ENCODE data around the gene TLCD3B.

TLCD3B gene

DNA sequence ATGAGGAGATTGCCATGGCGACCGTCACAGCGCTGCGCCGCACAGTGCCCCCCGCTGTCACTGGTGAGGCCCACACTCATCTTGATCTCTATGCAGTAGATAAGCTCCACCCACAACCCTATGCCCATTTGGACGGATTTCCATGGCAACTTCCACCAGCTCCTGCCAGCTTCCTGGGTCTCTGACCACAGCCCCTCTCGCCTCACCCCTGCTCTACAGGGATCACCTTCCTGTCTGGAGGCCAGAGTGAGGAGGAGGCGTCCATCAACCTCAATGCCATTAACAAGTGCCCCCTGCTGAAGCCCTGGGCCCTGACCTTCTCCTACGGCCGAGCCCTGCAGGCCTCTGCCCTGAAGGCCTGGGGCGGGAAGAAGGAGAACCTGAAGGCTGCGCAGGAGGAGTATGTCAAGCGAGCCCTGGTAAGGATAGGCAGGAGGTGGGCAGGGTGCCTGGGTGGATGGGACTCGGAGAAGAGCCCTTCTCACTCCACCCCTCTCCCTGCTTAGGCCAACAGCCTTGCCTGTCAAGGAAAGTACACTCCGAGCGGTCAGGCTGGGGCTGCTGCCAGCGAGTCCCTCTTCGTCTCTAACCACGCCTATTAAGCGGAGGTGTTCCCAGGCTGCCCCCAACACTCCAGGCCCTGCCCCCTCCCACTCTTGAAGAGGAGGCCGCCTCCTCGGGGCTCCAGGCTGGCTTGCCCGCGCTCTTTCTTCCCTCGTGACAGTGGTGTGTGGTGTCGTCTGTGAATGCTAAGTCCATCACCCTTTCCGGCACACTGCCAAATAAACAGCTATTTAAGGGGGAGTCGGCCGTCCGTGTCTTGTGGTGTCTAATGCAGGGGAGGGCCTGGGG lies 38.8 kb upstream of the TLCD3B start:
- TF ChIP-seq, protein P1, sequence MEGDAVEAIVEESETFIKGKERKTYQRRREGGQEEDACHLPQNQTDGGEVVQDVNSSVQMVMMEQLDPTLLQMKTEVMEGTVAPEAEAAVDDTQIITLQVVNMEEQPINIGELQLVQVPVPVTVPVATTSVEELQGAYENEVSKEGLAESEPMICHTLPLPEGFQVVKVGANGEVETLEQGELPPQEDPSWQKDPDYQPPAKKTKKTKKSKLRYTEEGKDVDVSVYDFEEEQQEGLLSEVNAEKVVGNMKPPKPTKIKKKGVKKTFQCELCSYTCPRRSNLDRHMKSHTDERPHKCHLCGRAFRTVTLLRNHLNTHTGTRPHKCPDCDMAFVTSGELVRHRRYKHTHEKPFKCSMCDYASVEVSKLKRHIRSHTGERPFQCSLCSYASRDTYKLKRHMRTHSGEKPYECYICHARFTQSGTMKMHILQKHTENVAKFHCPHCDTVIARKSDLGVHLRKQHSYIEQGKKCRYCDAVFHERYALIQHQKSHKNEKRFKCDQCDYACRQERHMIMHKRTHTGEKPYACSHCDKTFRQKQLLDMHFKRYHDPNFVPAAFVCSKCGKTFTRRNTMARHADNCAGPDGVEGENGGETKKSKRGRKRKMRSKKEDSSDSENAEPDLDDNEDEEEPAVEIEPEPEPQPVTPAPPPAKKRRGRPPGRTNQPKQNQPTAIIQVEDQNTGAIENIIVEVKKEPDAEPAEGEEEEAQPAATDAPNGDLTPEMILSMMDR (IDR thresholded peaks at IDR 0.05), result no peak

DNA sequence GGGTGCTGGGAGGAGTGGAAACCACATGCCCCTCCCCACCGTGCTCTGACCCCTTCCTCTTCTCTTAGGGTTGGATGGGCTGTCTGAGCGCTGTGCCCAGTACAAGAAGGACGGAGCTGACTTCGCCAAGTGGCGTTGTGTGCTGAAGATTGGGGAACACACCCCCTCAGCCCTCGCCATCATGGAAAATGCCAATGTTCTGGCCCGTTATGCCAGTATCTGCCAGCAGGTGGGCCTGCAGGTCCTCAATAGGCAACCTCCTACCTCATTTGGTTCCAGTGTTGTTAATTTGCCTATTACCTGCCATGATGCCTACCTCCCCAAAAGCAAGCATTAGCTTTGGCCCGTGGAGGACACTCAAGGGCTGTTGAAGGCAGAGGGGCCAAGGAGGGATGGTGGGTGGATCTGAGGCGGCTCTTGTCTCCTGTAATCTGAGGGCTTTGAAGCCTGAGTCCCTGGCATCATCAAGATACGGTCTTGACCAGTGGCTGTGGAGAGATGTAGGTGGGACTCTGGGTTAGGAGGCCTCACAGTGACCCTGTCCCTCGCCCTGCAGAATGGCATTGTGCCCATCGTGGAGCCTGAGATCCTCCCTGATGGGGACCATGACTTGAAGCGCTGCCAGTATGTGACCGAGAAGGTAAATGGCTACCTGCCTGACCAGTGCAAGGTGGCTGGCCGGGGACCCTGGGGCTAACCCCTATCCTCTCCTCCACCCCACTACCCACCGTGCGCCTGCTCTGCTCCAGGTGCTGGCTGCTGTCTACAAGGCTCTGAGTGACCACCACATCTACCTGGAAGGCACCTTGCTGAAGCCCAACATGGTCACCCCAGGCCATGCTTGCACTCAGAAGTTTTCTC lies 37.9 kb upstream of the TLCD3B start:
- TF ChIP-seq, protein P1 (IDR thresholded peaks at IDR 0.05), result peak; percentile 54; the same call in 1 of the 2 replicates

DNA sequence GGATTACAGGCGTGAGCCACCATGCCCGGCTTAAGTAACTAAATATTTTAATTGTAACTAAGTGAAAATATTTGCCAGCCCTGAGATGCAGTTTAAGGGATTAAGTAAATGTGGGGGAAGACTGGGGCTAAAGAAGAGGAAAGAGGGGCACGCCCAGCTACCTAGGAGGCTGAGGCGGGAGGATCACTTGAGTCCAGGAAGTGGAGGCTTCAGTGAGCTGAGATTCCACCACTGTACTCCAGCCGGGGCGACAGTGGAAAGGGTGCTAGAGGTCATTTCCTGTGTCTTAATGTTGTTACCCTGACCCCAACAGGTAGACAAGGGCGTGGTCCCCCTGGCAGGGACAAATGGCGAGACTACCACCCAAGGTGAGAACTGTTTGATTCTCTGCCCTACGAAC lies 37.3 kb upstream of the TLCD3B start:
- TF ChIP-seq, protein P1 (IDR thresholded peaks at IDR 0.05), result no peak

DNA sequence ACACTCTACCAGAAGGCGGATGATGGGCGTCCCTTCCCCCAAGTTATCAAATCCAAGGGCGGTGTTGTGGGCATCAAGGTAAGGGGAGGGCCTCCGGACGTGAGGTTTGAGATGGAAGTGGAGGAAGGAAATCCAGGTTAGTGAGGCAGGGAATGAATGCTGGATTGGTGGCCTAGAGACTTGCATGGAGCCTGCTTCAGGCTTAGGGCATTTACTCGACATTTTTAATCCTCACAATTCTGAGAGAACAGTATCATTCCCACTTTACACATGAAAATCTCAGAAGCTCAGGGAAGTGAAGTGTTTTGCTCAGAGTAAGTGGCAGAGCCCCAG lies 36.5 kb upstream of the TLCD3B start:
- TF ChIP-seq, protein P1 (IDR thresholded peaks at IDR 0.05), result no peak

DNA sequence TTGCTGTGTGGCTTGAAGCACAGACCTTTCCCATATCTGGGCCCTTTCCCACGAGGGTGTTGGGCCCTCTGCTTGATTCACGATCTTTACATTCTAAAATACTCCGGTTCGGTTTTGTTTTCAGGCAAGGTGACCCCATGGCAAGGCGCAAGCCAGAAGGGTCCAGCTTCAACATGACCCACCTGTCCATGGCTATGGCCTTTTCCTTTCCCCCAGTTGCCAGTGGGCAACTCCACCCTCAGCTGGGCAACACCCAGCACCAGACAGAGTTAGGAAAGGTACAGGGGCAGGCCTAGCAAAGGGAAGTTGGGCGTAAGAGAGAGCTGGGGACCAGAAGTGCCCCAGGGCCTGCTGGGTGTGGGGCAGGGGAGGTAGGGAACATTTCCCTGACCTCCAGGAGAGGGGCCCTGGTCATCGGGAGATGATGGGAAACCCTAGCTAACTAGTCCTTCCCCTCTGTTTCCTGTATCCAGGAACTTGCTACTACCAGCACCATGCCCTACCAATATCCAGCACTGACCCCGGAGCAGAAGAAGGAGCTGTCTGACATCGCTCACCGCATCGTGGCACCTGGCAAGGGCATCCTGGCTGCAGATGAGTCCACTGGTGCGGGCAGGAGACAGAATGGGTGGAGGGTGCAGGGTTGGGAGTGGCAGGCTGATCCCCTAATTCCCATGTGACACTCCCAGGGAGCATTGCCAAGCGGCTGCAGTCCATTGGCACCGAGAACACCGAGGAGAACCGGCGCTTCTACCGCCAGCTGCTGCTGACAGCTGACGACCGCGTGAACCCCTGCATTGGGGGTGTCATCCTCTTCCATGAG lies 35.9 kb upstream of the TLCD3B start:
- TF ChIP-seq, protein P1 (IDR thresholded peaks at IDR 0.05), result no peak

DNA sequence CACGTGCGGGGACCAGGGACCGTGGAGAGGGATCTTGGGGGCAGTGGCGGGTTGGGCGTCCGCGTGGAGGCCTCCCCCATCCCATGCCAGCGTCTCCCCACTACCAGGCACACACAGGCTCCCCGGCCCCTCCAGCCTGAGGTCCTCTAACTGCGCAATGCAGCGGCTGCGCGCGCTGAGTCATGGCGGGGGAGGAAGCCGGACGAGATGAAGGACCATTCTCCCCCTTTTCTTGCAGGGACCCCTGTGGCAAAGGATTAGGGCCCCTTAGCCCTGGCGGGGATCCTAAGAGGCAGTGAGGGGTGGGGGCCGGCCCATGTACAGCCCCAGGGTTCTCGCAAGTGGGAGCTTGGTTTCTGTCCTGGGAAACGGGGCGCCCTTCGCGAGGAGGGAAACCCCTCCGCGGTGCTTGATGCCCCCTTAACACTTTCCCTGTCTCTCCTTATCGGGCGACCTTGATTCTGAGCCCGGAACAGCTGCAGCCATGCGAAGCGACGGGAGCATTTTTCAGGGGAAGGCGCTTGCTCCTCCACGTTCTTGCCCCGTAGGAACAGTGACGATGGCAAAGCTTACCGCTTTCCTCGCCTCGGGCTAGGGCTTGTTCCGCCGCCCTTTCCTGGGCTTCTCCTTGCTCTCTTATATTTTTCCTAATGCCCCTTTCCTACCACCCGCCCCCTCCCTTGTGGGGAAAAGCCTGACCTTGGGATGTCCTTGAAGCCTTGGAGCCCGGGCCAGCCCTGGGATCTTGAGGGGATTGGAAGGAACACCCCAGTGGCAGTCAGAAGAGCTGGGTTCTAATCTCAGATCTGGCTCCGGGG lies 35.1 kb upstream of the TLCD3B start:
- TF ChIP-seq, protein P1 (IDR thresholded peaks at IDR 0.05), result no peak
